Effector memory CD4-positive, alpha-beta T cell (primary cell): ENCODE results near the gene WWC2.
"Not testable (repeated sequence)": the region's sequence is repeated elsewhere in the genome, so short reads cannot be mapped to it uniquely, and the experiment has no call there.

Experiments
- DNase-seq, 3 donors: peaks; one replicate each; pipeline ENCODE4 v3.0.0-alpha.2; 2020
- H3K27ac ChIP-seq: 2 replicates; pipeline ENCODE4 v1.7.0; 2013; ENCODE audit warnings: mild to moderate bottlenecking, low read length, moderate library complexity; ENCODE audit not compliant: insufficient read depth, poor library complexity, severe bottlenecking
- H3K27me3 ChIP-seq: replicated peaks from 2 replicates; pipeline ENCODE4 v1.7.0; 2013; ENCODE audit warnings: mild to moderate bottlenecking, low read length; ENCODE audit not compliant: insufficient read depth, control insufficient read depth, poor library complexity, severe bottlenecking
- H3K36me3 ChIP-seq: 2 replicates; pipeline ENCODE4 v1.7.0; 2013; ENCODE audit warnings: mild to moderate bottlenecking, low read length, moderate library complexity; ENCODE audit not compliant: control insufficient read depth, insufficient read depth
- H3K4me1 ChIP-seq: 2 replicates; pipeline ENCODE4 v1.7.0; 2013; ENCODE audit warnings: low read length, mild to moderate bottlenecking; ENCODE audit not compliant: control insufficient read depth, insufficient read depth, poor library complexity, severe bottlenecking
- H3K4me3 ChIP-seq: 2 replicates; pipeline ENCODE4 v1.7.0; 2013; ENCODE audit warnings: low read length, low read depth, mild to moderate bottlenecking; ENCODE audit not compliant: insufficient read depth, poor library complexity, severe bottlenecking
- H3K9me3 ChIP-seq: 2 replicates; pipeline ENCODE4 v1.7.0; 2013; ENCODE audit warnings: mild to moderate bottlenecking, low read length, moderate library complexity; ENCODE audit not compliant: control insufficient read depth

The WWC2 gene

GRCh38 chr4:183121660-183122059 is 22.6 kb downstream of the WWC2 start:
- not testable (repeated sequence) for H3K36me3 ChIP-seq, H3K9me3 ChIP-seq, H3K4me3 ChIP-seq, H3K27me3 ChIP-seq, H3K4me1 ChIP-seq, DNase-seq, H3K27ac ChIP-seq

GRCh38 chr4:183124228-183124627 is 25.2 kb downstream of the WWC2 start:
- Histone ChIP-seq H3K27me3 (no peaks in the 10 kb centered on the region), H3K27ac (no peak overlapping the region), H3K9me3 (no peaks in the 10 kb centered on the region), H3K4me1 (no peaks in the 10 kb centered on the region), H3K4me3 (no peak overlapping the region), H3K36me3 (no peaks in the 10 kb centered on the region)
- no peak for DNase-seq

GRCh38 chr4:183124865-183125264 is 25.8 kb downstream of the WWC2 start:
- H3K4me3 ChIP-seq = no peak overlapping the region
- no peaks in the 10 kb centered on the region for H3K36me3 ChIP-seq
- DNase-seq = no peak
- H3K27me3 ChIP-seq = no peaks in the 10 kb centered on the region
- H3K4me1 ChIP-seq = no peaks in the 10 kb centered on the region
- no peak overlapping the region for H3K27ac ChIP-seq
- H3K9me3 ChIP-seq = no peaks in the 10 kb centered on the region

- H3K4me3 ChIP-seq = no peak overlapping the region
- DNase-seq = no peak
- no peaks in the 10 kb centered on the region for H3K27me3 ChIP-seq
Observed at GRCh38 chr4:183129125-183129524, 30.1 kb downstream of the WWC2 start.

GRCh38 chr4:183129675-183130074 is 30.6 kb downstream of the WWC2 start:
- H3K9me3 ChIP-seq = no peaks in the 10 kb centered on the region
- DNase-seq = no peak
- H3K36me3 ChIP-seq = no peaks in the 10 kb centered on the region
- H3K4me1 ChIP-seq = no peaks in the 10 kb centered on the region
- no peak overlapping the region for H3K27ac ChIP-seq
- no peaks in the 10 kb centered on the region for H3K27me3 ChIP-seq
- no peak overlapping the region for H3K4me3 ChIP-seq

More at GRCh38 chr4:183129125-183129524, 30.1 kb downstream of the WWC2 start:
- Histone ChIP-seq H3K4me1 (no peaks in the 10 kb centered on the region), H3K27ac (no peak overlapping the region), H3K36me3 (no peaks in the 10 kb centered on the region), H3K9me3 (no peaks in the 10 kb centered on the region)

- H3K27ac ChIP-seq = no peak overlapping the region
- no peak overlapping the region for H3K4me3 ChIP-seq
- H3K36me3 ChIP-seq = no peaks in the 10 kb centered on the region
- H3K4me1 ChIP-seq = no peaks in the 10 kb centered on the region
- H3K9me3 ChIP-seq = no peaks in the 10 kb centered on the region
- no peak for DNase-seq
- H3K27me3 ChIP-seq = no peaks in the 10 kb centered on the region
Observed at GRCh38 chr4:183130328-183131155, 31.5 kb downstream of the WWC2 start.

- Histone ChIP-seq H3K27me3 (no peaks in the 10 kb centered on the region), H3K27ac (no peak overlapping the region), H3K36me3 (no peaks in the 10 kb centered on the region), H3K9me3 (no peaks in the 10 kb centered on the region), H3K4me1 (no peaks in the 10 kb centered on the region), H3K4me3 (no peak overlapping the region)
- DNase-seq = no peak
Observed at GRCh38 chr4:183132081-183132480, 33.0 kb downstream of the WWC2 start.

- no peak overlapping the region for H3K27ac ChIP-seq
- no peaks in the 10 kb centered on the region for H3K27me3 ChIP-seq
- H3K9me3 ChIP-seq = no peaks in the 10 kb centered on the region
- H3K4me3 ChIP-seq = no peak overlapping the region
- no peak for DNase-seq
- no peaks in the 10 kb centered on the region for H3K36me3 ChIP-seq
- no peaks in the 10 kb centered on the region for H3K4me1 ChIP-seq
Observed at GRCh38 chr4:183132865-183133264, 33.8 kb downstream of the WWC2 start.

- Histone ChIP-seq H3K27ac (no peak overlapping the region), H3K27me3 (no peaks in the 10 kb centered on the region), H3K9me3 (no peaks in the 10 kb centered on the region), H3K4me3 (no peak overlapping the region), H3K36me3 (no peaks in the 10 kb centered on the region), H3K4me1 (no peaks in the 10 kb centered on the region)
- DNase-seq = no peak
Observed at GRCh38 chr4:183136855-183137254, 37.8 kb downstream of the WWC2 start.

GRCh38 chr4:183139058-183139750 is 40.1 kb downstream of the WWC2 start:
- Histone ChIP-seq H3K9me3 (no peaks in the 10 kb centered on the region), H3K27ac (no peak overlapping the region), H3K36me3 (no peaks in the 10 kb centered on the region), H3K4me1 (no peaks in the 10 kb centered on the region), H3K27me3 (no peaks in the 10 kb centered on the region), H3K4me3 (no peak overlapping the region)
- no peak for DNase-seq
